HUES6 (cell line): ENCODE results near the gene GNPTG.
A peak's percentile ranks its signal among the peaks of the same experiment; 100 is the strongest.

Experiments used
- H3K27ac ChIP-seq: 2 replicates; pipeline ENCODE4 v1.7.0; 2013; ENCODE audit warnings: low read depth, mild to moderate bottlenecking, low read length, inconsistent platforms
- H3K27me3 ChIP-seq: 2 replicates; pipeline ENCODE4 v1.6.1; 2013; ENCODE audit warnings: low read length; ENCODE audit not compliant: control insufficient read depth, insufficient read depth
- H3K36me3 ChIP-seq: 2 replicates; pipeline ENCODE4 v1.6.1; 2013; ENCODE audit warnings: low read length; ENCODE audit not compliant: control insufficient read depth, insufficient read depth
- H3K4me1 ChIP-seq: 2 replicates; pipeline ENCODE4 v1.6.1; 2013; ENCODE audit warnings: low read length; ENCODE audit not compliant: control insufficient read depth, insufficient read depth
- H3K4me3 ChIP-seq: 2 replicates; pipeline ENCODE4 v1.5.1; 2013; ENCODE audit warnings: low read depth, low read length
- H3K9ac ChIP-seq: one replicate; pipeline ENCODE4 v1.6.1; 2013; ENCODE audit warnings: mild to moderate bottlenecking, low read length
- H3K9me3 ChIP-seq: 2 replicates; pipeline ENCODE4 v1.6.1; 2013; ENCODE audit warnings: low read depth, low read length; ENCODE audit not compliant: control insufficient read depth, insufficient read depth

Gene GNPTG

GRCh38 chr16:1408171-1408837 is 56.6 kb downstream of the GNPTG start:
- H3K27me3 ChIP-seq = no peaks in the 10 kb centered on the region
- H3K9me3 ChIP-seq = no peaks in the 10 kb centered on the region
- H3K36me3 ChIP-seq = peaks cover 2% of the 10 kb centered on the region; the same call in 1 of the 2 replicates
- no peak overlapping the region for H3K27ac ChIP-seq
- peak overlapping the region; percentile 97 for H3K4me3 ChIP-seq
- peaks cover 4% of the 10 kb centered on the region; the same call in 1 of the 2 replicates for H3K4me1 ChIP-seq
- peak overlapping the region; percentile 75 for H3K9ac ChIP-seq

- Histone ChIP-seq H3K9ac (no peak overlapping the region), H3K27ac (no peak overlapping the region), H3K4me3 (no peak overlapping the region), H3K36me3 (0 out of 2 replicates have a peak, but pooled peaks cover 2% of the 10 kb centered on the region), H3K4me1 (peaks cover 12% of the 10 kb centered on the region; the same call in 1 of the 2 replicates), H3K27me3 (no peaks in the 10 kb centered on the region), H3K9me3 (no peaks in the 10 kb centered on the region)
These were observed 61.1 kb downstream of the GNPTG start for GRCh38 chr16:1412847-1413246.
